Measurements from ENCODE around the gene GALK1. TPM values are rescaled to one million over a fixed set of nuclear protein-coding genes. Genes with fewer than 3 reads are reported as not detected.
"Not testable (repeated sequence)": the region's sequence is repeated elsewhere in the genome, so short reads cannot be mapped to it uniquely, and the experiment has no call there.

The GALK1 gene
- total and polyA plus RNA-seq, 2 experiments from 2014 or later = 40.6 to 46.5 TPM

GRCh38 chr17:75779250-75779986 is 14.4 kb upstream of the GALK1 start:
- WGBS, 2 experiments (ENCODE audit: low coverage in 1 of 2, low lambda C conversion rate in 2 of 2, missing lambda C conversion rate in 2 of 2) = 0 to 1% methylated on average over 62 to 71 of the region's 84 CpGs
- H3K79me2 ChIP-seq (ENCODE audit: insufficient read depth) = peaks cover 24% of the 10 kb centered on the region
- peaks cover 64% of the 10 kb centered on the region for H3F3A ChIP-seq (ENCODE audit: insufficient read depth)
- TF ChIP-seq EZH2 (IDR thresholded peaks at IDR 0.05; ENCODE audit: insufficient read depth, poor library complexity, severe bottlenecking) = no peak
- TF ChIP-seq EZH2phosphoT487 (IDR thresholded peaks at IDR 0.05; ENCODE audit: insufficient read depth, low read depth) = no peak
- peak overlapping the region; percentile 85 for H3K4me3 ChIP-seq
- DNase-seq = peak; percentile 100
- peaks cover 26% of the 10 kb centered on the region for H3K4me1 ChIP-seq (ENCODE audit: insufficient read depth)
- no peaks in the 10 kb centered on the region for H3K27me3 ChIP-seq (replicated peaks; ENCODE audit: insufficient read depth)
- H3K4me2 ChIP-seq (ENCODE audit: unreplicated experiment) = peak overlapping the region; percentile 97
- H2AFZ ChIP-seq = no peak overlapping the region
- no peaks in the 10 kb centered on the region for H3K9me2 ChIP-seq (ENCODE audit: insufficient read depth)
- in situ Hi-C loops (cut with MboI) = loop anchor here (10.0 kb wide), 1 partner anchor 215 kb away; no protein-coding TSS in a partner anchor
- H3K9ac ChIP-seq = peak overlapping the region; percentile 91
- peaks cover 22% of the 10 kb centered on the region for H4K20me1 ChIP-seq (ENCODE audit: insufficient read depth)
- peaks cover 29% of the 10 kb centered on the region for H3K36me3 ChIP-seq (ENCODE audit: low read depth)
- no peaks in the 10 kb centered on the region for H3K9me3 ChIP-seq (ENCODE audit: low read depth)
- H3K27ac ChIP-seq = peak overlapping the region; percentile 95

- in situ Hi-C loops (cut with MboI) = loop anchor here (10.0 kb wide), 1 partner anchor 216 kb away; no protein-coding TSS in a partner anchor
- Histone ChIP-seq H2AFZ (no peak overlapping the region), H3K27me3 (replicated peaks; ENCODE audit: insufficient read depth) (no peaks in the 10 kb centered on the region), H3K9ac (peak overlapping the region; percentile 91), H3K9me2 (ENCODE audit: insufficient read depth) (no peaks in the 10 kb centered on the region), H3K27ac (peak overlapping the region; percentile 95), H3K4me1 (ENCODE audit: insufficient read depth) (peaks cover 22% of the 10 kb centered on the region), H3K36me3 (ENCODE audit: low read depth) (peaks cover 29% of the 10 kb centered on the region), H3K79me2 (ENCODE audit: insufficient read depth) (peaks cover 24% of the 10 kb centered on the region), H3K4me2 (ENCODE audit: unreplicated experiment) (peak overlapping the region; percentile 97), H3F3A (ENCODE audit: insufficient read depth) (peaks cover 59% of the 10 kb centered on the region), H4K20me1 (ENCODE audit: insufficient read depth) (peaks cover 22% of the 10 kb centered on the region), H3K9me3 (ENCODE audit: low read depth) (no peaks in the 10 kb centered on the region), H3K4me3 (peak overlapping the region; percentile 85)
- TF ChIP-seq EZH2 (IDR thresholded peaks at IDR 0.05; ENCODE audit: insufficient read depth, poor library complexity, severe bottlenecking) (no peak), EZH2phosphoT487 (IDR thresholded peaks at IDR 0.05; ENCODE audit: insufficient read depth, low read depth) (no peak)
- DNase-seq = no peak
- 0 to 1% methylated on average over 37 to 38 of the region's 38 CpGs for WGBS, 2 experiments (ENCODE audit: low coverage in 1 of 2, low lambda C conversion rate in 2 of 2, missing lambda C conversion rate in 2 of 2)
These were observed 13.9 kb upstream of the GALK1 start for GRCh38 chr17:75778861-75779249.

- H2AFZ ChIP-seq; H3K27me3 ChIP-seq (replicated peaks; ENCODE audit: insufficient read depth); H3K9me3 ChIP-seq (ENCODE audit: low read depth); H3K9me2 ChIP-seq (ENCODE audit: insufficient read depth): not testable (repeated sequence)
- Histone ChIP-seq H3K9ac (peak overlapping the region; percentile 91), H3K27ac (peak overlapping the region; percentile 95), H3K36me3 (ENCODE audit: low read depth) (peaks cover 29% of the 10 kb centered on the region), H4K20me1 (ENCODE audit: insufficient read depth) (peaks cover 22% of the 10 kb centered on the region), H3K79me2 (ENCODE audit: insufficient read depth) (peaks cover 24% of the 10 kb centered on the region), H3K4me1 (ENCODE audit: insufficient read depth) (peaks cover 16% of the 10 kb centered on the region; the same call in 1 of the 2 replicates), H3K4me3 (peak overlapping the region; percentile 85), H3K4me2 (ENCODE audit: unreplicated experiment) (peak overlapping the region; percentile 97), H3F3A (ENCODE audit: insufficient read depth) (peaks cover 54% of the 10 kb centered on the region)
- 1% methylated on average over 19 of the region's 19 CpGs for WGBS, 2 experiments (ENCODE audit: low coverage in 1 of 2, low lambda C conversion rate in 2 of 2, missing lambda C conversion rate in 2 of 2)
- in situ Hi-C loops (cut with MboI) = loop anchor here (10.0 kb wide), 1 partner anchor 217 kb away; no protein-coding TSS in a partner anchor
- peak; percentile 26 for DNase-seq
These were observed 13.3 kb upstream of the GALK1 start for GRCh38 chr17:75778066-75778860.

- H3K9me2 ChIP-seq (ENCODE audit: insufficient read depth) = no peaks in the 10 kb centered on the region
- peak overlapping the region; percentile 35 for H3K27ac ChIP-seq
- H4K20me1 ChIP-seq (ENCODE audit: insufficient read depth) = peaks cover 22% of the 10 kb centered on the region
- H3K36me3 ChIP-seq (ENCODE audit: low read depth) = peaks cover 29% of the 10 kb centered on the region
- H3K27me3 ChIP-seq (replicated peaks; ENCODE audit: insufficient read depth) = no peaks in the 10 kb centered on the region
- peaks cover 48% of the 10 kb centered on the region for H3F3A ChIP-seq (ENCODE audit: insufficient read depth)
- no peaks in the 10 kb centered on the region for H3K9me3 ChIP-seq (ENCODE audit: low read depth)
- H3K4me1 ChIP-seq (ENCODE audit: insufficient read depth) = peaks cover 13% of the 10 kb centered on the region; the same call in 1 of the 2 replicates
- DNase-seq = peak; percentile 41
- in situ Hi-C loops (cut with MboI) = loop anchor here (10.0 kb wide), 1 partner anchor 217 kb away; no protein-coding TSS in a partner anchor
- peak overlapping the region; percentile 97 for H3K4me2 ChIP-seq (ENCODE audit: unreplicated experiment)
- TF ChIP-seq EZH2phosphoT487 (IDR thresholded peaks at IDR 0.05; ENCODE audit: insufficient read depth, low read depth) (no peak), EZH2 (IDR thresholded peaks at IDR 0.05; ENCODE audit: insufficient read depth, poor library complexity, severe bottlenecking) (no peak)
- H2AFZ ChIP-seq = no peak overlapping the region
- peaks cover 24% of the 10 kb centered on the region for H3K79me2 ChIP-seq (ENCODE audit: insufficient read depth)
- peak overlapping the region; percentile 85 for H3K4me3 ChIP-seq
- H3K9ac ChIP-seq = peak overlapping the region; percentile 91
- WGBS, 2 experiments (ENCODE audit: low coverage in 1 of 2, low lambda C conversion rate in 2 of 2, missing lambda C conversion rate in 2 of 2) = 0 to 3% methylated on average over 2 of the region's 2 CpGs
These were observed 12.4 kb upstream of the GALK1 start for GRCh38 chr17:75777296-75777922.

All from GM23248 (cell line).